OCI-LY1 (cell line): ENCODE data around the gene ST6GALNAC2.

Source experiments
- CTCF ChIP-seq: fragments of 200-600 bp; sonication (generic), shearing (Covaris generic); IDR thresholded peaks from 2 replicates; pipeline ENCODE4 v1.5.1; 2017; ENCODE audit warnings: mild to moderate bottlenecking, antibody characterized with exemption, low read length, moderate library complexity, mixed read lengths
- EZH2 ChIP-seq: fragments of 200-600 bp; sonication (generic), shearing (Covaris generic); IDR thresholded peaks from 2 replicates; pipeline ENCODE4 v1.8.0; 2017; ENCODE audit warnings: borderline replicate concordance, mixed run types, mild to moderate bottlenecking, antibody characterized with exemption, low read length, moderate library complexity, mixed read lengths

- TF ChIP-seq CTCF, result no peak
- TF ChIP-seq EZH2, result no peak
Measured at GRCh38 chr17:76575570-76575969, 10.1 kb downstream of the ST6GALNAC2 start.
